LNCaP clone FGC (cell line): ENCODE measurements around the gene PTCH1.

ENCODE experiments used
- DNase-seq: peaks from one replicate; pipeline ENCODE4 v3.0.0-alpha.2; 2011; ENCODE audit warnings: low read depth
- H3K4me3 ChIP-seq: 2 replicates; pipeline ENCODE4 v1.5.1; 2011; ENCODE audit warnings: mild to moderate bottlenecking, low read depth, low read length, control low read depth
- CTCF ChIP-seq: IDR thresholded peaks from 2 replicates; pipeline ENCODE4 v1.5.1; 2012; ENCODE audit warnings: mild to moderate bottlenecking; ENCODE audit not compliant: control insufficient read depth, insufficient read depth; ENCODE audit errors: extremely low read depth

PTCH1 gene

DNA sequence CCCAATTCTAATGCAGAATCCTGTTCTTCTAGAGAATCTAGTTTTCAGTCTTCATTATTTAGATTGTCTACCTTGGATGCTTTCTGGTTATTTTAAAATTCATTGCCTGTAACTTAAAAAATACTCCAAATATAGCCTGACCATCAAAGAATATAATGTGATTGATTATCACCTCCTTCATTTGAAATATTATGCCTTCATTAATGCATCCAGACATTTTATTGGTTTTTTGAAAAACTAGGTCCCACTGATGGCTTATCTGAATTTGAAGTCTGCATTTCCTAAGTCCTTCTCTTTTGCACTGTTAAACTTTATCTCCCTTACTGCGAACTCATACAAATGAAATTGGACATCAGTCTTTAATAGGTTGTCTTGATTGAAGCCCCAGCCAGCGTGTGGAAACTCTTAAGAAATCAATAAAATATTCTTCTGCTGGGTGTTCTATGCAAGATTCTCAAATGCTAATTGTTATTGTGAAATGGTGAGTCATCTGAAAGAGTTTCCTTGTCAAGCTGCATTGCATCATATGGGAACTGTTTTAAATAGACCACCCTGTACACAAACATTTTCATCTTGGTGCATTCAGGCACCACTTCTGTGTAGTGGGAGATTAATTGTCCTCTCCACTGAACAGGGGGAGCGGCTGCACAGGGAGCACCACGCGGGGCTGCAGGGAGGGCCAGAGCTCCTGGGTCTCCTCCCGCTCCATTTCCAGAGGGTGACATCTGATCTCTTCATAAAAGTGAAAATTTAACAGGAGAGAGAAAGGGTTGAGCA, 106.9 kb downstream of the PTCH1 start:
- no peak for DNase-seq
- TF ChIP-seq CTCF: no peak
- H3K4me3 ChIP-seq: no peak overlapping the region

DNA sequence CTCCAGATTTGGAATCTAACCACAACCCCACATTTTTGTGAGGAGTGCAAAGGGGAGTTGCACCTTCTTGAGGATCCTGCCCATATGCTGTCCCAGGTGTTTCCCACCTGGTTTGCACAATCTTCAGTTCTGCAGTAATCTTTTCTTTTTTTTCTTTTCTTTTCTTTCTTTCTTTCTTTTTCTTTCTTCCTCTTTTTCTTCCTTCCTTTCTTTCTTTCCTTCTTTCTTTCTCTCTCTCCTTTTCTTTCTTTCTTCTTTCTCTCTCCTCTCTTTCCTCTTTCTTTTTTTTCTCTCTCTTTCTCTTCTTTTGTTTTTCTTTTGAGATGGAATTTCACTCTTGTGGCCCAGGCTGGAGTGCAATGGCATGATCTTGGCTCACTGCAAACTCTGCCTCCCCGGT, 109.2 kb downstream of the PTCH1 start:
- no peak for TF ChIP-seq CTCF
- no peak for DNase-seq
- H3K4me3 ChIP-seq: no peak overlapping the region

GRCh38 chr9:95406121-95406520, 110.7 kb downstream of the PTCH1 start:
- DNase-seq: no peak
- H3K4me3 ChIP-seq: no peak overlapping the region
- no peak for TF ChIP-seq CTCF

- no peak for DNase-seq
- no peak for TF ChIP-seq CTCF
- H3K4me3 ChIP-seq: no peak overlapping the region
These were observed 117.5 kb downstream of the PTCH1 start for GRCh38 chr9:95399261-95399660.
